DMS 273 treated with DMSO at 0.1 percent for 48 hours (cell line): ENCODE measurements around the gene BABAM2.
A peak's percentile ranks its signal among the peaks of the same experiment; 100 is the strongest.

Source experiments
- DNase-seq: peaks from one replicate; lab custom pipeline; 2025; lab: John Stamatoyannopoulos, UW

Gene BABAM2

GRCh38 chr2:28346587-28346986 lies 456.1 kb downstream of the BABAM2 start:
- peak; percentile 79 for DNase-seq

DNA sequence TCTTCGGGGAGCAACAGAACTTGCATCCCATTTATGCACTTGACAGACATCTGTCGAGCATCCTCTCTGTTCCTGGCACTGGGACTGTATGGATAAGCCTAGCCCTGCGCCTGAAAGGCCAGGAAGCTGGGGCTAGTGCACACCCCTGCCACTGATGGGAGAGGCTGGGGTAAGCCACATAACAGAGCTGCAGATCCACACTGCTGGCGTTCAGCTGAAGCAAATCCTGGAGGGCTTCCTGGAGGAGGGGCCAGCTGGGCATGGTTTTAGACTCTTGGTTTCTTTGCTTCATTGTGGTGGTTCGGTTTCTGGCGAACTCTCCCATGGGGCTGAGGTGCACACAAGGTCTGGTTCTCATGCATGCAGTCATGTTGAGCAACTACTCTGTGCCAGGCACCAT lies 456.7 kb downstream of the BABAM2 start:
- no peak for DNase-seq

DNA sequence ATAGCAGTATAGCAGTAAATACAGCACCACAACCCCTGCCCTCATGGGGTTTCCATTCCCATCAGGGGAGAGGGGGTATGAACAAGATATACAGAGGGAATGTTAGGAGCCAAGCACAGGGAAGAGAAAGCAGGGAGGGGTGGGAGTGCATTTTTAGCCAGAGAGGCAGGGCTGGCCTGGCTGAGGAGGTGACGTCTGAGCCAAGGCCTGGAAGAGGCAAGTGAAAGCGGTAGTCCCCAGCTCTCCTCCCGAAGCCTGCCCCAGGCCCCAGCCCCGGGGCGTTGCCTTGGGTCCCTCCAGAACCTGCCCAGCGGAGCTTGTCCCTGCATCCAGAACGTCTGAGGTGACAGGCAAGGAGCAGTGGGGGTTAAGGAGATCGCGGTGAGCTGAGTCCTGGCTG lies 457.1 kb downstream of the BABAM2 start:
- DNase-seq: no peak

GRCh38 chr2:28348149-28348567 lies 457.6 kb downstream of the BABAM2 start:
- no peak for DNase-seq

GRCh38 chr2:28348921-28349320 lies 458.4 kb downstream of the BABAM2 start:
- no peak for DNase-seq

DNA sequence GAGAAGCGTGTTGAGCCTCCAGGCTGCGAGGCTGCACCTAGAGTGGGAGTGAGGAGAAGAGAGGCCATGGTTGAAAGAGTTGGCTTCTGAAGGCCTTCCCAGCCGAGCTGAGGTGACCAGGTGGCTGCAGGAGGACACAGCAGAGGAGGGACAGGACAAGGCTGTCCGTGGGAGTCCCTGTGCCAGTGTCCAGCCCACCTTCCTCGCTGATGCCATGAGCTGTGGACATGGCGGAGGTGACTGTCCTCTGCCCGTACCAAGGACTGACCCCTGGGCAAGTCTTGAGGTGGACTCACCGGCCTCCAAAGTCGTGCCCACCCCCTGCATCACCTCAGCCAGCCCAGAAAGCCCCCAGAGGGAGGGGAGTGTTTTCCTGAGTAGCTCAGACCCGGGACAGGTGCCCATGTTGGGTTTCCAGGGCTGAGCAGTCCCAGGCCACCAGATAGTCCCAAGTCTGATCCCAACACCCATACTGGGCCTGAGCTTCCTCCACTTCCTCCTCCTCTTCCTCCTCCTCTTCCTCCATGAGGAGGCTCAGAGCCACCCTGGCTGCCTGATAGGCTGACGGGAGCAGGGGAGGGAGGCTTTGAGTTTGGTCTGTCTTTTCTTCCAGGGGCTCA lies 459.1 kb downstream of the BABAM2 start:
- no peak for DNase-seq

GRCh38 chr2:28350196-28350595 lies 459.7 kb downstream of the BABAM2 start:
- DNase-seq: no peak

GRCh38 chr2:28350791-28351285 lies 460.3 kb downstream of the BABAM2 start:
- DNase-seq: no peak

DNA sequence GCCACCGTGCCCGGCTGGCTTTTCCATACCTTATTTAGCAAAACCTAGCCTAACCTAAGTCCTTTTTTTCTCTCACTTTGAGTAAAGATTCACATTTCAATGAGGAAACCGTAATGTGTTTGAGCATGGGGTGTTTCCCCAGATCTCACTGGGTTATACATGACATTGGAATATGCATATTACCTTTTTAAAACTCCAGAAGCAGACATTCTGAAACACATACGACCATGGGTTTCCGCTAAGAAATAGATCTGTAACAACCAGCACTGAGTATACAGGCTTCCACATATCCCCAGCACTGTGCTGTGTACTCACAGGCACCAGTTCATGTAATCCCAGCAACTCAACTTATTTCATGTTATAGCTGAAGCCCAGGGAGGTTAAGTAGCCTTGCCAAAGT lies 461.1 kb downstream of the BABAM2 start:
- no peak for DNase-seq

GRCh38 chr2:28352104-28352503 lies 461.6 kb downstream of the BABAM2 start:
- no peak for DNase-seq

GRCh38 chr2:28352610-28353195 lies 462.2 kb downstream of the BABAM2 start:
- no peak for DNase-seq

DNA sequence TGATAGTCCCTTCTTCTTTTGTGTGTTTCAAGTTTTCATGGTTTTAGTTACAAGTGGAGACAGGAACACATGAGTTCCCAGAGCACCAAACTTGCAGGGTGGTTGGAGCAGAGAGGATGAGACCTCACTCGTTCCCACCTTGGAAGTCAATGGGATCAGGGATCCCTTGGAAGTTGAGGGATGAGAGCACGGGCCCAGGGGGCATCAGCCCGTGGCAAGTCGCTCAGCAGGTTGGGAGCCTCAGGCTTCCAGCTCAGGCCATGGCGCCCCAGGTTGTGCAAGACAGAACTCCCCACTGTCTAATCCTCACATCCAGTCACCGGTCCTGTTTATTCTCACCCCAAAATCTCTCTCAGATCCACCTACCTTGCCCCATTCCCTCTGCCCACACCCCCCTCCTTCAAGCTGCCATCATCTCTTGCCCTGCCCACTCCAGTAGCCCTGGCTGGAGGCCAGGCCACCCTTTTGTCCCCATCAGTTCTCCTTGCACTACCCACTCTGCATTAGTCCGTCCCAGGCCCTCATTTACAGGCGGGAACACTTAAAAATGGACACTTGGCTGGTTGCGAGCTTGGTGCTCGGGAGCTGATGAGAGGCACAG lies 464.5 kb downstream of the BABAM2 start:
- no peak for DNase-seq

DNA sequence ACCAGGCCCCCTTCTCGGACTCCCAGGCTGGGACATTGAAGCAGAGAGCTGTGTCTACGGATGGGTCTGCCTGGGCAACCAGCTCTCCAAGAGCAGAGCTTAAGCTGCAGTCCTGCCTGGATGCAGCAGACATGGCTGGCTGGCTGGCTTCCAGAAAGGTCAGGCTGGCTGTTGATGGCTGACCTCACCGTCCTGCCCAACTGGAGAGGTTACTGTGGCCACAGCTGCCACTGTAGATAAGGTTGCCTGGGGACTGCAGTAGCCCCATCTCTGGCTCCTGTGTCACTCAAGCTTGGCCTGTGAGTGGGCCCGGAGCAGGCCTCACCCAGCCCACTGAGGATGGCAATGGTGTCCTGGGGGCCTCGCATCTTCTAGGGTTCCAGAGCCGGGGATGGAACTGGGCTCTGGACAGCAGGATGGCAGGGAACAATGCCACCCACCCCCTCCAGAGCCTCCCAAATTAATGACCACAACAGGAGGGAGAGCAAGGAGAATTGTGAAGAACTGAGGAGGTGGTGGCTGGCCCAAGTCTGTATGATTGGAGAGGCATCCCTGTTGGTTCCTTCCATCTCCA lies 465.1 kb downstream of the BABAM2 start:
- DNase-seq: no peak

DNA sequence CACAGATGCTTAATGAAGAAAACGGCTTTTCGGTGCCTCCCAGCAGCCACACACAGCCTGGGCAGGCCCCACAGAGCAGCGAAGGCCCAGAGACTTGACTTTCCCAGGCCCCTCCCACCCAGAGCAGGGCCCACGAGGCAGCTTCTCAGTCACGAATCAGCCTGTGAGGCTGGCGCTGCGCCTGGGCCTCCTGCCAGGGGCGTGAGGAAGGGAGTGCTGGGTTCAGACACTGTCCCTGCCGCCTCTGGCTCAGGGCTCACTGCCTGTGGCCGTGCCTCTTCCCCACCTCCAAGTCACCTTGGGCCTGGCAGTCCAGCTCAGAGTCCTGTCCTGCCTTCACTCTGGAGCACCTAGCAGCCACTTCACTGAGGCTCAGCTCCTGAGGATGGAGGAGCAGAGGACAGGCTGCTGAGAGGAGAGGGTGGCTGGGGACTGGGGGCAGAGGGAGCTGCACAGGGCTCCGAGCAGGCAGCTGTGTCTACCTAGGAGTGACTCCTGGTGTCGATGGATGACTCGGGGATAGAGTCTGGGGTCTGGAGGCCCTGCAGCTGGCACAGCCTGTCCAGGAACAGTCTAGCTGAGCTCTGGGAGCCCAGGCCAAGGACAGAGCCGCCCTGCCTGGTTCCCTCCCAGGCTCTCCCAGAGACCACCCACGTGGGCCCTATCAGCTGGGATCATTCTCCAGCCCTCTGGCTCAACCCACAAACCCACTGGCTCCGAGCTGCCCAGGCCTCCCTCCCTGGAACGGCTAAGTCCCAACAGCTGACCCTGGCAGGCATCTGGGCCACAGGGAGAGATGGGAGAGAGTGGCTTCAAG lies 465.8 kb downstream of the BABAM2 start:
- peak; percentile 57 for DNase-seq

DNA sequence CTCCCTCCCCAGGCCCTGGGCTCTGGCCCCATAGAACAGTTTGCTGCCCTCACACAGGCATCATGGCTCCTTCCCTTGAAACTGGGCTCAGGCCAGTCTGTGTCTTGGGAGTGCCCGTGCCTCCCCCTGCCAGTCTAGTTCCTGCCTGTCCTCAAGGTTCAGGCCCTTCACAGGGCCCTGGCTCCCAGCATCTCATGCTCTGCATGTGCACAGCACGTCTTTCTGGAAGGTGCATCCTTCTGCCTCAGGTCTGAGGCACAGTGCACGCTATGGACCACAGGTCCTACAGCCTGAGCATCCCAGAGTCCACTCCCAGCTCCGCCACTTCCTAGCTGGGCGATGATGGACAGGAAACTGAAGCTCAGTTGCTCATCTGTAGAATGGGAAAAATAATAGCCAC lies 466.5 kb downstream of the BABAM2 start:
- DNase-seq: no peak

GRCh38 chr2:28357948-28358667 lies 467.6 kb downstream of the BABAM2 start:
- no peak for DNase-seq

- DNase-seq: no peak
These were observed 468.2 kb downstream of the BABAM2 start for GRCh38 chr2:28358668-28359201.

GRCh38 chr2:28359222-28360057 lies 468.9 kb downstream of the BABAM2 start:
- DNase-seq: no peak

- DNase-seq: no peak
These were observed 469.7 kb downstream of the BABAM2 start for GRCh38 chr2:28360058-28360717.

DNA sequence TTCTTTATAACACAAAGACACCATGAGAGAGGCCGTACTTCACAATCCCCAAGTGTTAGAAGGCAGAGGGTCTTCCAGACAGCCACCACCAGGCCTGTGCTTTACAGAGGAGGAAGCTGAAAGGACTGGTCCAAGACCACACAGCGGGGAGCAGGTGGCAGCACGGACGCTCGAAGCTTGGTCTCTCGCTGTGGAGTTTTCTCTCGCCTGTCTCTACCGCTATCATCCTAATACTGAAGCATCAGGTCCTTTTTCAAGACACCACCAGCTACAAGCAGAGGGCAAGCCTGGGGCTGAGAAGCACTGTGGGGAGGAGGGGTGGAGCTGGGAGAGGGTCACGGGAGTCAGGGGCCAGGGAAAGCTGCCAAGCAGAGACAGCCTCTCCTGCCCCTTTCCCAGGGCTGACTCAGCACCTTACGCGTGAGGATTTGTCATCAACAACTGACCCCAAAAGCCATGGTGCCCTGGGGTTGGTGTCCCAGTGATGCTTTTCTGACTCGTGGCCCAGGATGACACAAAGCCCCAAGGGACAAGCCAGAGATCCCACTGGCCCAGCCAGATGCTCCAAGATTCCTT lies 470.3 kb downstream of the BABAM2 start:
- no peak for DNase-seq
